Kidney (tissue), 14 donors: ENCODE results near the gene GPT2. TPM values are rescaled to one million over a fixed set of nuclear protein-coding genes. Genes with fewer than 3 reads are reported as not detected.
A peak's percentile ranks its signal among the peaks of the same experiment; 100 is the strongest.

Experiments
- DNase-seq, 5 donors: peaks; one replicate each; pipeline ENCODE4 v3.0.0-alpha.2; 2013 to 2020
- FAIRE-seq: peaks from 2 replicates; lab custom pipeline; 2012; peaks lifted over from hg19 to GRCh38; lab: Jason Lieb, UNC
- H3K27ac ChIP-seq, 2 donors: one replicate each; pipeline ENCODE4 v1.7.0; 2013; ENCODE audit warnings: low read depth in 2 of 2, low read length in 2 of 2, inconsistent platforms in 1 of 2
- H3K27me3 ChIP-seq: one replicate; pipeline ENCODE4 v1.7.1; 2013; ENCODE audit warnings: low read length, inconsistent platforms; ENCODE audit not compliant: control insufficient read depth, insufficient read depth
- H3K36me3 ChIP-seq, 3 donors: one replicate each; pipeline versions ENCODE4 v1.7.0 to v1.7.1; 2013; ENCODE audit warnings: low read length in 3 of 3, control low read depth in 1 of 3, inconsistent platforms in 1 of 3; ENCODE audit not compliant: insufficient read depth in 3 of 3, control insufficient read depth in 2 of 3
- H3K4me1 ChIP-seq, 3 donors: one replicate each; pipeline versions ENCODE4 v1.7.0 to v1.7.1; 2013; ENCODE audit warnings: low read length in 3 of 3, inconsistent platforms in 1 of 3, low read depth in 1 of 3; ENCODE audit not compliant: control insufficient read depth in 2 of 3, insufficient read depth in 2 of 3
- H3K4me3 ChIP-seq, 3 donors: one replicate each; pipeline versions ENCODE4 v1.7.0 to v1.8.1; 2013; ENCODE audit warnings: low read length in 3 of 3, control low read depth in 1 of 3, inconsistent platforms in 1 of 3
- H3K9ac ChIP-seq, 3 donors: one replicate each; pipeline versions ENCODE4 v1.7.0 to v1.7.1; 2013; ENCODE audit warnings: low read length in 3 of 3, control low read depth in 1 of 3, inconsistent platforms in 1 of 3
- H3K9me3 ChIP-seq, 3 donors: one replicate each; pipeline versions ENCODE4 v1.7.0 to v1.7.1; 2013; ENCODE audit warnings: low read length in 3 of 3, control low read depth in 1 of 3, inconsistent platforms in 1 of 3; ENCODE audit not compliant: control insufficient read depth in 2 of 3, insufficient read depth in 1 of 3
- CTCF ChIP-seq: IDR thresholded peaks from 3 replicates; pipeline ENCODE4 v1.5.1; 2012; ENCODE audit warnings: mild to moderate bottlenecking, moderate library complexity, borderline replicate concordance; ENCODE audit not compliant: insufficient read depth; ENCODE audit errors: extremely low read depth
- intact Hi-C: fragments of 100-400 bp; cut with DNase I; formaldehyde crosslinking; loops from one replicate; pipeline ENCODE4 v1.11.1; 2022
- polyA plus RNA-seq: library from polyadenylated mRNA; stranded (reverse); fragments of 350-450 nt; fragmentation: Illumina TruSeq; extraction: RNeasy Lipid Tissue Mini Kit (QIAGEN cat#74804); gene quantifications from one replicate; pipeline ENCODE4 v1.2.3, GENCODE V29; 2014; ENCODE audit warnings: low read depth, low replicate concordance; ENCODE audit not compliant: insufficient read depth
- total RNA-seq: library from RNA; stranded (reverse); fragmentation: NEBNext Ultra II Directional; extraction: Animal tissue kit (Norgen Biotek cat#: 25700); gene quantifications from one replicate; pipeline ENCODE4 v1.2.1, GENCODE V29; 2021
- donor health status: control.
- donor health status: control.
- donor health status: control.
- donor health status: control.
- donor health status: control.
- donor health status: DM: yes; HTN: yes; CAD: no.
- donor health status: Normal renal cell carcinoma (clear cell type).

Gene GPT2
- total and polyA plus RNA-seq, 2 donors from 2014 or later = 6.5 to 37.1 TPM

GRCh38 chr16:46970089-46970488 lies 85.9 kb downstream of the GPT2 start:
- Histone ChIP-seq H3K27me3 (no peaks in the 10 kb centered on the region), H3K27ac (no peak overlapping the region), H3K9ac (no peak overlapping the region), H3K36me3 (peaks cover 6 to 34% (median 17%) of the 10 kb centered on the region in 3 donors), H3K9me3 (no peaks in the 10 kb centered on the region), H3K4me1 (peaks cover 5 to 18% (median 11%) of the 10 kb centered on the region in 3 donors), H3K4me3 (no peak overlapping the region)
- FAIRE-seq (no peak), DNase-seq (no peak)
- no peak for TF ChIP-seq CTCF
- intact Hi-C loops = no loop called here

- no peak for DNase-seq
- peaks cover 6 to 30% (median 14%) of the 10 kb centered on the region in 3 donors for H3K36me3 ChIP-seq
Measured at GRCh38 chr16:46971271-46971670, 87.1 kb downstream of the GPT2 start.

GRCh38 chr16:46972429-46973206 lies 88.5 kb downstream of the GPT2 start:
- no peak for TF ChIP-seq CTCF
- peaks cover 3 to 17% (median 5%) of the 10 kb centered on the region in 3 donors for H3K36me3 ChIP-seq
- FAIRE-seq (no peak), DNase-seq (peak; percentile 46 to 84 (median 63))
- H3K4me3 ChIP-seq = peak overlapping the region; percentile 76 to 91 (median 81)
- H3K27me3 ChIP-seq = no peaks in the 10 kb centered on the region
- peak overlapping the region; percentile 96 to 97 for H3K27ac ChIP-seq
- H3K4me1 ChIP-seq = peaks cover 5 to 18% (median 11%) of the 10 kb centered on the region in 3 donors
- no peaks in the 10 kb centered on the region for H3K9me3 ChIP-seq
- intact Hi-C loops = no loop called here
- H3K9ac ChIP-seq = peak overlapping the region; percentile 45 to 77 (median 60)

More at GRCh38 chr16:46971271-46971670, 87.1 kb downstream of the GPT2 start:
- no peak overlapping the region for H3K9ac ChIP-seq
- H3K4me1 ChIP-seq = peaks cover 5 to 18% (median 11%) of the 10 kb centered on the region in 3 donors
- H3K9me3 ChIP-seq = no peaks in the 10 kb centered on the region
- H3K27me3 ChIP-seq = no peaks in the 10 kb centered on the region
- intact Hi-C loops = no loop called here
- no peak overlapping the region for H3K4me3 ChIP-seq
- H3K27ac ChIP-seq = no peak overlapping the region
- no peak for FAIRE-seq
- TF ChIP-seq CTCF = no peak
